GM12872 (cell line): Measurements from ENCODE around the gene RABL6.
A peak's percentile ranks its signal among the peaks of the same experiment; 100 is the strongest.

Source experiments
- CTCF ChIP-seq: IDR thresholded peaks from 3 replicates; pipeline ENCODE4 v1.5.1; 2011; ENCODE audit warnings: low read depth, mild to moderate bottlenecking, low read length, moderate library complexity; ENCODE audit not compliant: insufficient read depth

Gene RABL6

GRCh38 chr9:136791516-136792276 lies 16.1 kb upstream of the RABL6 start:
- peak; percentile 99 for TF ChIP-seq CTCF

- no peak for TF ChIP-seq CTCF
Measured at GRCh38 chr9:136792321-136793085, 15.2 kb upstream of the RABL6 start.

GRCh38 chr9:136793086-136793946 lies 14.4 kb upstream of the RABL6 start:
- no peak for TF ChIP-seq CTCF

GRCh38 chr9:136794281-136794999 lies 13.3 kb upstream of the RABL6 start:
- TF ChIP-seq CTCF: no peak

- TF ChIP-seq CTCF: no peak
Measured at GRCh38 chr9:136795000-136795348, 12.8 kb upstream of the RABL6 start.

- TF ChIP-seq CTCF: no peak
Measured at GRCh38 chr9:136796238-136796774, 11.4 kb upstream of the RABL6 start, which contains the start of gene CCDC183. Gene CCDC183, plus strand, starts transcription at chr9:136796338. Its CDS starts 60 bp downstream, at chr9:136796398.
